ENCODE data around the gene PPIL6. TPM values are rescaled to one million over a fixed set of nuclear protein-coding genes. Genes with fewer than 3 reads are reported as not detected.
A peak's percentile ranks its signal among the peaks of the same experiment; 100 is the strongest.

PPIL6 gene
- total RNA-seq, 1 experiment from 2014 or later, result 0.61 TPM

DNA sequence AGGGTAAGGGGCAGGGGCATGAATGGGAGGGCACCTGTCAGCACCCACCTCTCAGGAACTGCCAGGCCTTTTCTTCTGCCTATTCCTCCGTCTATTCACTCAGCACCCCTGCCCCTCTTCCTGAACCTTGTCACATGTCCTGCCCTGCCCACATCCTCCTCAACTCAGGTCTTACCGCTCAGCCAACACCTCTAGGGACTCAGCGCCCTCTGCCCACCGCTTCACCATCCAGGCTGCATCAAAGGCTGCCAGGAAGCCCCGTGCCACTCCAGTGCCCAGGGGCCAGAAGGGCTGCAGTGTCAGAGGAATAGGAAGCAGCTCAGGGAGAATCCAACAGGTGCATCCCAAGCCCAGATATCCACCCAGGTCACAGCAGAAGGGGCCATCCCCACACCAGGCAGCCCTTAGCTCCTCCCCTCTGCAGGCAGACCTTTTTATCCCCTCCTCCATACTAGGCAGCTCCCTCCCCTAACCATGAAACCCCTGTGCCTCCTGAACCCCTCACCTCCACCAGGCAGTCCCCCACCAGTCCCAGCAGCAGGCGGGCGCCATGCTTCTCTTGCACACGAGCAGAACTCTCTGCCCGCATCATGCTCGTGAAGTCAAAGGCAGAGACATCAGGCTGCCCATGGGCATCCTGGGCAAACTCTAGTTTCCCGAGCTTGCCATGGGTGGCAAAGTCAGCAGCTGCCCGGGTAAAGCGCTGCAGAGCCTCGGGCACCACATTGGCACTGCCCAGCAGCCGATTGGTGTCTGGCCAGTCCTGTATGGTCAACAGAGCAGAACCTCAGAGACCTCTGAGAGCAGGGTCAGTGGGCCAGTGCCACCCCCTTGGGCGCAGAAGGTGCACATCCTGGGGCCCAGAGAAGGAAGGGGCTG, 9.6 kb upstream of the PPIL6 start:
- peaks cover 18% of the 10 kb centered on the region for H3K4me1 Mint-ChIP-seq
- CTCF ChIA-PET, result interaction anchor here (1.5 kb wide), 1 partner anchor 9 kb away, joined by 7 read pairs; no protein-coding TSS in a partner anchor
- no peak overlapping the region for H3K4me3 Mint-ChIP-seq
- H3K27ac Mint-ChIP-seq, result no peak overlapping the region
- TF ChIP-seq, protein P1, sequence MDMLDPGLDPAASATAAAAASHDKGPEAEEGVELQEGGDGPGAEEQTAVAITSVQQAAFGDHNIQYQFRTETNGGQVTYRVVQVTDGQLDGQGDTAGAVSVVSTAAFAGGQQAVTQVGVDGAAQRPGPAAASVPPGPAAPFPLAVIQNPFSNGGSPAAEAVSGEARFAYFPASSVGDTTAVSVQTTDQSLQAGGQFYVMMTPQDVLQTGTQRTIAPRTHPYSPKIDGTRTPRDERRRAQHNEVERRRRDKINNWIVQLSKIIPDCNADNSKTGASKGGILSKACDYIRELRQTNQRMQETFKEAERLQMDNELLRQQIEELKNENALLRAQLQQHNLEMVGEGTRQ (CRISPR knock-in tag; IDR thresholded peaks at IDR 0.05), result 0 out of 2 replicates have a peak, but pooled peaks have one; percentile 12
- TF ChIP-seq, protein P2, sequence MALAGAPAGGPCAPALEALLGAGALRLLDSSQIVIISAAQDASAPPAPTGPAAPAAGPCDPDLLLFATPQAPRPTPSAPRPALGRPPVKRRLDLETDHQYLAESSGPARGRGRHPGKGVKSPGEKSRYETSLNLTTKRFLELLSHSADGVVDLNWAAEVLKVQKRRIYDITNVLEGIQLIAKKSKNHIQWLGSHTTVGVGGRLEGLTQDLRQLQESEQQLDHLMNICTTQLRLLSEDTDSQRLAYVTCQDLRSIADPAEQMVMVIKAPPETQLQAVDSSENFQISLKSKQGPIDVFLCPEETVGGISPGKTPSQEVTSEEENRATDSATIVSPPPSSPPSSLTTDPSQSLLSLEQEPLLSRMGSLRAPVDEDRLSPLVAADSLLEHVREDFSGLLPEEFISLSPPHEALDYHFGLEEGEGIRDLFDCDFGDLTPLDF (CRISPR knock-in tag; IDR thresholded peaks at IDR 0.05), result no peak
- DNase-seq (ENCODE audit: low spot score) (no peak), ATAC-seq (no peak)
- H3K27me3 Mint-ChIP-seq (ENCODE audit: low read depth), result no peaks in the 10 kb centered on the region; the same call in 1 of the 2 replicates
- POLR2A ChIA-PET, result no interaction called here
- peaks cover 21% of the 10 kb centered on the region for H3K36me3 Mint-ChIP-seq
- no peaks in the 10 kb centered on the region for H3K9me3 Mint-ChIP-seq

DNA sequence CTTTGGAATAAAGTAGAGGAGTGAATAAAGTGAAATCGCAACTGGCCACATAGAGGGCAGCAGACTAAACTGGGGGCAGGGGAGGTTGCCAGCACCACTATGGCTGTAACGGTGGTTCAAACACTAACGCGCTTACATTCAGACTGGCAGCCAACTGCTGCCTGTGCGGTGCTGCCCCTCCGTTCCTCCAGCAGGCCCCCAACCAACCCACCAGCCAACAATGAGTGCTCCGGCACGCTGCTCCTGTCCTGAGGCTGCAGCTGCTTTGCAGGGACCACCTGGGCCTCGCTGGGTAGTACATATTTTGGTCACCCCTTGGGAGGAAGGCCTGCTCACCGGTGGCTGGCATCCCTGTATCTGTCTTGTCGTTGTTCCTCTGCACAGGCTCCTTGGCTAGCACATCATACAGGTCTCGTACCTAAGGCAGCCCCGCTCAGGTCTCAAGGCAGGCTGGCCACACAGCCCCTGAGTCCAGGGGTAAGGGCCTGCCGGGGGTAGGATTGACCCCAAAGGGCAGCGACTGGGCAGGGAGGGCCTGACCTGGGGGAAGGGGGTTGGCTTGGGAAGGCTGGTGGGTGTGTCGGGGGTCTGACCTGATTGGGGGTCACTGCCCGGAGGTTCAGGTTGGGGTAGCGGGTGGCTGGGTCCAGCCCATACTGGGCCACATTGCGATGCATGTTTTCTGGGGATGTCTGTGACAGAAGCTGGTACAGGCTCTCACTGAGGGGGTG, 8.8 kb upstream of the PPIL6 start:
- no peak for DNase-seq (ENCODE audit: low spot score)

DNA sequence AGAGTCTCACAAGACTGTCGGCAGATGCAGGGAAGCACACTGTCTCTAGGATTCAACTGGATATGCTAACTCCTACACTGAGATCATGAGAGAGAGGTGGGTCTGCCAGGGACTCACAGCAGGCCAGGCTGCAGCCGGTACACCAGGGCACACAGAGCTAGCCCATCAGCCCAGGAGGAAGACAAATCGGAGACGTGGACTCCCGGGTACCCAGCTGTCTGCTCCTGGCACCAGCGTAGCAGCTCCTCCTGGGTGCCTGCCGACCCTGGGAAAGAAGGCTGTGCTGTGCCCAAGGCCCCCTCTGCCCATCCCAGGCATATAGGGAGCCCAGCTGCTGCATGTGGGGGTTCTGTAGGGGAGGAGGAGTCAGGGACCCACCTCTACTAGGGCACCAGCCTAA, 8.2 kb upstream of the PPIL6 start:
- peaks cover 9% of the 10 kb centered on the region; the same call in 1 of the 2 replicates for H3K4me1 Mint-ChIP-seq
- DNase-seq (ENCODE audit: low spot score), result no peak
- H3K27me3 Mint-ChIP-seq (ENCODE audit: low read depth), result no peaks in the 10 kb centered on the region
- no peaks in the 10 kb centered on the region for H3K9me3 Mint-ChIP-seq
- no peak overlapping the region for H3K4me3 Mint-ChIP-seq
- POLR2A ChIA-PET, result interaction anchor here (1.0 kb wide), 1 partner anchor 63 kb away, joined by 3 read pairs; no protein-coding TSS in a partner anchor
- CTCF ChIA-PET, result interaction anchor here (1.0 kb wide), 1 partner anchor 52 kb away, joined by 3 read pairs; no protein-coding TSS in a partner anchor
- no peak for ATAC-seq
- H3K36me3 Mint-ChIP-seq, result peaks cover 28% of the 10 kb centered on the region
- no peak overlapping the region for H3K27ac Mint-ChIP-seq
- no peak for TF ChIP-seq ZNF121 (CRISPR knock-in tag; IDR thresholded peaks at IDR 0.05)
- TF ChIP-seq, protein P3, sequence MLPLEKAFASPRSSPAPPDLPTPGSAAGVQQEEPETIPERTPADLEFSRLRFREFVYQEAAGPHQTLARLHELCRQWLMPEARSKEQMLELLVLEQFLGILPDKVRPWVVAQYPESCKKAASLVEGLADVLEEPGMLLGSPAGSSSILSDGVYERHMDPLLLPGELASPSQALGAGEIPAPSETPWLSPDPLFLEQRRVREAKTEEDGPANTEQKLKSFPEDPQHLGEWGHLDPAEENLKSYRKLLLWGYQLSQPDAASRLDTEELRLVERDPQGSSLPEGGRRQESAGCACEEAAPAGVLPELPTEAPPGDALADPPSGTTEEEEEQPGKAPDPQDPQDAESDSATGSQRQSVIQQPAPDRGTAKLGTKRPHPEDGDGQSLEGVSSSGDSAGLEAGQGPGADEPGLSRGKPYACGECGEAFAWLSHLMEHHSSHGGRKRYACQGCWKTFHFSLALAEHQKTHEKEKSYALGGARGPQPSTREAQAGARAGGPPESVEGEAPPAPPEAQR (CRISPR knock-in tag; IDR thresholded peaks at IDR 0.05), result no peak
- TF ChIP-seq, protein P4, sequence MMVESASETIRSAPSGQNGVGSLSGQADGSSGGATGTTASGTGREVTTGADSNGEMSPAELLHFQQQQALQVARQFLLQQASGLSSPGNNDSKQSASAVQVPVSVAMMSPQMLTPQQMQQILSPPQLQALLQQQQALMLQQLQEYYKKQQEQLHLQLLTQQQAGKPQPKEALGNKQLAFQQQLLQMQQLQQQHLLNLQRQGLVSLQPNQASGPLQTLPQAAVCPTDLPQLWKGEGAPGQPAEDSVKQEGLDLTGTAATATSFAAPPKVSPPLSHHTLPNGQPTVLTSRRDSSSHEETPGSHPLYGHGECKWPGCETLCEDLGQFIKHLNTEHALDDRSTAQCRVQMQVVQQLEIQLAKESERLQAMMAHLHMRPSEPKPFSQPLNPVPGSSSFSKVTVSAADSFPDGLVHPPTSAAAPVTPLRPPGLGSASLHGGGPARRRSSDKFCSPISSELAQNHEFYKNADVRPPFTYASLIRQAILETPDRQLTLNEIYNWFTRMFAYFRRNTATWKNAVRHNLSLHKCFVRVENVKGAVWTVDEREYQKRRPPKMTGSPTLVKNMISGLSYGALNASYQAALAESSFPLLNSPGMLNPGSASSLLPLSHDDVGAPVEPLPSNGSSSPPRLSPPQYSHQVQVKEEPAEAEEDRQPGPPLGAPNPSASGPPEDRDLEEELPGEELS (CRISPR knock-in tag; IDR thresholded peaks at IDR 0.05), result no peak
- no peak for TF ChIP-seq NFE2L1 (CRISPR knock-in tag; IDR thresholded peaks at IDR 0.05)

More for the DNA sequence above, 8.8 kb upstream of the PPIL6 start:
- CTCF ChIA-PET, result interaction anchor here (1.0 to 1.5 kb wide), 2 partner anchors 8 to 52 kb away, joined by 3 to 7 read pairs; no protein-coding TSS in a partner anchor
- no peaks in the 10 kb centered on the region for H3K27me3 Mint-ChIP-seq (ENCODE audit: low read depth)
- ATAC-seq, result no peak
- TF ChIP-seq NFE2L1 (CRISPR knock-in tag; IDR thresholded peaks at IDR 0.05) (no peak), OVOL2 (CRISPR knock-in tag; IDR thresholded peaks at IDR 0.05; ENCODE audit: borderline replicate concordance) (no peak), ESRRA (CRISPR knock-in tag; IDR thresholded peaks at IDR 0.05; ENCODE audit: borderline replicate concordance) (no peak), ZBTB21 (CRISPR knock-in tag; IDR thresholded peaks at IDR 0.05; ENCODE audit: borderline replicate concordance) (no peak), ZNF138 (CRISPR knock-in tag; conservative IDR thresholded peaks at IDR 0.05) (no peak), FOXK1 (CRISPR knock-in tag; IDR thresholded peaks at IDR 0.05) (no peak), ZNF317 (CRISPR knock-in tag; IDR thresholded peaks at IDR 0.05; ENCODE audit: borderline replicate concordance, low read depth) (no peak), CBFB (CRISPR knock-in tag; IDR thresholded peaks at IDR 0.05; ENCODE audit: low read depth) (no peak)
- TF ChIP-seq, protein P5, sequence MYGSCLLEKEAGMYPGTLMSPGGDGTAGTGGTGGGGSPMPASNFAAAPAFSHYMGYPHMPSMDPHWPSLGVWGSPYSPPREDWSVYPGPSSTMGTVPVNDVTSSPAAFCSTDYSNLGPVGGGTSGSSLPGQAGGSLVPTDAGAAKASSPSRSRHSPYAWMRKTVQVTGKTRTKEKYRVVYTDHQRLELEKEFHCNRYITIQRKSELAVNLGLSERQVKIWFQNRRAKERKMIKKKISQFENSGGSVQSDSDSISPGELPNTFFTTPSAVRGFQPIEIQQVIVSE (CRISPR knock-in tag; IDR thresholded peaks at IDR 0.05; ENCODE audit: borderline replicate concordance), result no peak
- TF ChIP-seq, protein P2 (CRISPR knock-in tag; IDR thresholded peaks at IDR 0.05), result no peak
- H3K4me1 Mint-ChIP-seq, result peaks cover 14% of the 10 kb centered on the region
- peaks cover 27% of the 10 kb centered on the region for H3K36me3 Mint-ChIP-seq
- no peaks in the 10 kb centered on the region for H3K9me3 Mint-ChIP-seq
- no peak overlapping the region for H3K27ac Mint-ChIP-seq
- POLR2A ChIA-PET, result interaction anchor here (1.0 kb wide), 1 partner anchor 63 kb away, joined by 3 read pairs; no protein-coding TSS in a partner anchor
- H3K4me3 Mint-ChIP-seq, result no peak overlapping the region
